ENCODE data around the gene AQP6. TPM values are rescaled to one million over a fixed set of nuclear protein-coding genes. Genes with fewer than 3 reads are reported as not detected.

Gene AQP6
- total RNA-seq, 1 experiment from 2014 or later: not detected

DNA sequence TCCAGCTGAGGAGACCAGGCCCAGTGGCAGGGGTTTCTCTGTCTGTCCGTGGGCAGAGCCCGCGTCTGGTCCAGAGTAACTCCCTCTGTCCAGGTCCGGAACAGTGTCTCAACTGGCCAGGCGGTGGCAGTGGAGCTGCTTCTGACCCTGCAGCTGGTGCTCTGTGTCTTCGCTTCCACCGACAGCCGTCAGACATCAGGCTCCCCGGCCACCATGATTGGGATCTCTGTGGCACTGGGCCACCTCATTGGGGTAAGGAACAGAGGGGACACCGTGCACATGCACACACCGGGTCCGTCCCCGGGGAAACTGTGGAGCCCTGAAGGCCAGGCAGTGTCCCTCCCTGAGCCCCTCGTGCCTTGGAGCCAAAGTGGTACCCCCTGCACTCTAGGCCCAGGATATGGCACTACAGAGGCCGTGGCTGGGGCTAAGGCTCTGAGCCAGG, 1.5 kb downstream of the AQP6 start:
- H3K36me3 ChIP-seq (ENCODE audit: low read depth): no peaks in the 10 kb centered on the region
- H3K4me3 ChIP-seq: no peak overlapping the region
- H3K4me1 ChIP-seq (replicated peaks; ENCODE audit: insufficient read depth): no peaks in the 10 kb centered on the region
- no peaks in the 10 kb centered on the region for H3K9me2 ChIP-seq (ENCODE audit: insufficient read depth)
- BruUV-seq (replicated peaks): no TSS peak
- peaks cover 12% of the 10 kb centered on the region for H3K27me3 ChIP-seq (ENCODE audit: insufficient read depth, low read depth)
- H3F3A ChIP-seq (ENCODE audit: insufficient read depth, low read depth): 0 out of 2 replicates have a peak, but pooled peaks cover 5% of the 10 kb centered on the region
- H2AFZ ChIP-seq: no peak overlapping the region
- H3K9me3 ChIP-seq (ENCODE audit: insufficient read depth, low read depth): no peaks in the 10 kb centered on the region
- CTCF ChIA-PET: no interaction called here
- no peaks in the 10 kb centered on the region for H4K20me1 ChIP-seq (ENCODE audit: insufficient read depth)
- DNase-seq: no peak
- H3K27ac ChIP-seq: no peak overlapping the region
- POLR2A ChIA-PET (ENCODE audit: unreplicated experiment): no interaction called here
- no peak for TF ChIP-seq CTCF (conservative IDR thresholded peaks at IDR 0.05)
- TF ChIP-seq EZH2 (IDR thresholded peaks at IDR 0.05; ENCODE audit: low read depth): no peak
- intact Hi-C loops (cut with micrococcal nuclease; ENCODE audit: unreplicated experiment): no loop called here
- H3K4me2 ChIP-seq: no peak overlapping the region
- no peaks in the 10 kb centered on the region for H3K79me2 ChIP-seq (ENCODE audit: low read depth)

- Histone ChIP-seq H3K9me3 (ENCODE audit: insufficient read depth, low read depth) (no peaks in the 10 kb centered on the region), H4K20me1 (ENCODE audit: insufficient read depth) (no peaks in the 10 kb centered on the region), H2AFZ (no peak overlapping the region), H3K9me2 (ENCODE audit: insufficient read depth) (no peaks in the 10 kb centered on the region), H3K27ac (no peak overlapping the region), H3K4me2 (no peak overlapping the region), H3K27me3 (ENCODE audit: insufficient read depth, low read depth) (peaks cover 6% of the 10 kb centered on the region), H3F3A (ENCODE audit: insufficient read depth, low read depth) (0 out of 2 replicates have a peak, but pooled peaks cover 5% of the 10 kb centered on the region), H3K4me3 (no peak overlapping the region), H3K4me1 (replicated peaks; ENCODE audit: insufficient read depth) (no peaks in the 10 kb centered on the region), H3K79me2 (ENCODE audit: low read depth) (no peaks in the 10 kb centered on the region), H3K36me3 (ENCODE audit: low read depth) (no peaks in the 10 kb centered on the region)
- ChIA-PET POLR2A (ENCODE audit: unreplicated experiment) (no interaction called here), CTCF (interaction anchor here (0.6 kb wide), 1 partner anchor 233 kb away, joined by 3 read pairs; the partner anchor contains the start of gene TMBIM6)
- TF ChIP-seq CTCF (conservative IDR thresholded peaks at IDR 0.05) (no peak), EZH2 (IDR thresholded peaks at IDR 0.05; ENCODE audit: low read depth) (no peak)
- intact Hi-C loops (cut with micrococcal nuclease; ENCODE audit: unreplicated experiment): no loop called here
- no peak for DNase-seq
- no TSS peak for BruUV-seq (replicated peaks)
Measured at GRCh38 chr12:49974677-49975317, 2.0 kb downstream of the AQP6 start.

GRCh38 chr12:49975318-49975761, 2.6 kb downstream of the AQP6 start:
- intact Hi-C loops (cut with micrococcal nuclease; ENCODE audit: unreplicated experiment): no loop called here
- no peak for TF ChIP-seq EZH2 (IDR thresholded peaks at IDR 0.05; ENCODE audit: low read depth)
- TF ChIP-seq CTCF (conservative IDR thresholded peaks at IDR 0.05): no peak
- DNase-seq: no peak
- Histone ChIP-seq H3K27me3 (ENCODE audit: insufficient read depth, low read depth) (peaks cover under 1% of the 10 kb centered on the region; the same call in 1 of the 2 replicates), H4K20me1 (ENCODE audit: insufficient read depth) (no peaks in the 10 kb centered on the region), H2AFZ (no peak overlapping the region), H3K9me3 (ENCODE audit: insufficient read depth, low read depth) (no peaks in the 10 kb centered on the region), H3K36me3 (ENCODE audit: low read depth) (no peaks in the 10 kb centered on the region), H3K4me3 (no peak overlapping the region), H3K27ac (no peak overlapping the region), H3F3A (ENCODE audit: insufficient read depth, low read depth) (peaks cover 5% of the 10 kb centered on the region; the same call in 1 of the 2 replicates), H3K4me1 (replicated peaks; ENCODE audit: insufficient read depth) (no peaks in the 10 kb centered on the region), H3K9me2 (ENCODE audit: insufficient read depth) (no peaks in the 10 kb centered on the region), H3K4me2 (no peak overlapping the region), H3K79me2 (ENCODE audit: low read depth) (no peaks in the 10 kb centered on the region)
- no TSS peak for BruUV-seq (replicated peaks)
- ChIA-PET CTCF (interaction anchor here (0.6 kb wide), 1 partner anchor 234 kb away, joined by 3 read pairs; the partner anchor contains the start of gene TMBIM6), POLR2A (ENCODE audit: unreplicated experiment) (no interaction called here)
